ENCODE data around the gene C1S. TPM values are rescaled to one million over a fixed set of nuclear protein-coding genes. Genes with fewer than 3 reads are reported as not detected.
A peak's percentile ranks its signal among the peaks of the same experiment; 100 is the strongest.

Gene C1S
- total RNA-seq (2011; cell fraction: chromatin; rRNA removed; ENCODE audit: low replicate concordance) = 3.2 and 4.9 TPM in 2 replicates
- 1.8 and 2.7 TPM in 2 replicates for total RNA-seq (2011; cell fraction: nucleolus; rRNA removed)
- total RNA-seq (2011; cell fraction: nucleoplasm; rRNA removed) = 1.8 and 2.6 TPM in 2 replicates
- total RNA-seq (2014; rRNA removed) (0.04 and 0.27 TPM in 2 replicates), total RNA-seq (2014; rRNA removed; fragmentation: Illumina TruSeq; extraction: Trizol) (0.29 and 0.35 TPM in 2 replicates), total RNA-seq (2015; rRNA removed; fragmentation: Illumina TruSeq; extraction: Trizol) (0.08 and 0.25 TPM in 2 replicates), total RNA-seq (2021) (0.84 and 1.2 TPM in 2 replicates), polyA plus RNA-seq (2011; rRNA removed) (0.39 and 0.95 TPM in 2 replicates), polyA plus RNA-seq (2014; fragmentation: Illumina TruSeq; extraction: Trizol) (0.45 and 0.46 TPM in 2 replicates), polyA plus RNA-seq (2014; fragmentation: Nextera tagmentation; extraction: Ambion mirVana) (under 1 TPM; 0.08 to 0.11 TPM), polyA plus RNA-seq (2014; rRNA removed) (0.12 and 0.26 TPM in 2 replicates), polyA minus RNA-seq (2011; rRNA and poly(A)+ RNA removed) (0.28 and 0.87 TPM in 2 replicates), Bru-seq, nascent RNA (percentile 39 among the genes with signal in this experiment), BruChase-seq, experiment 1, labeled RNA remaining after a 2-hour chase (percentile 45 among the genes with signal in this experiment), BruChase-seq, experiment 2, labeled RNA remaining after a 6-hour chase (percentile 52 among the genes with signal in this experiment)
- polyA plus RNA-seq (2011; cell fraction: cytosol; rRNA removed) = 0.09 and 0.18 TPM in 2 replicates
- 2.1 and 3.7 TPM in 2 replicates for polyA plus RNA-seq (2011; cell fraction: nucleus; rRNA removed)
- 0.26 and 0.48 TPM in 2 replicates for polyA plus RNA-seq (2012)
- polyA minus RNA-seq (2011; cell fraction: cytosol; rRNA and poly(A)+ RNA removed) = not detected in 2 replicates
- polyA minus RNA-seq (2011; cell fraction: nucleus; rRNA and poly(A)+ RNA removed) = 1.2 and 1.8 TPM in 2 replicates
- long read RNA-seq, experiment 1, partial matches to known transcripts = 1 of 11 reads
- long read RNA-seq, experiment 1, other reads (novel, unspliced or antisense) = 10 of 11 reads
- long read RNA-seq, experiment 2 = 0 reads
- long read RNA-seq, experiment 3 = 0 reads

GRCh38 chr12:7060353-7060954 is at the start of gene C1S:
TSS of gene C1S (plus strand) at chr12:7060718. CDS start at chr12:7061913, 1,195 bp downstream.
- POLR2A ChIA-PET = interaction anchor here (0.8 kb wide), 1 partner anchor 9 kb away, joined by 3 read pairs; no protein-coding TSS in a partner anchor
- H3K79me2 ChIP-seq (ENCODE audit: control insufficient read depth, insufficient read depth, low read length) = no peaks in the 10 kb centered on the region
- intact Hi-C loops (cut with micrococcal nuclease) = loop anchor here (1.0 to 2.0 kb wide), 3 partner anchors 32 to 128 kb away; partner anchors contain the start of gene C1R
- DNase-seq (ENCODE audit: extremely low read depth in 1 of 4, low spot score in 3 of 4) (peak; percentile 29 to 59 (median 43)), ATAC-seq (peak; percentile 88), FAIRE-seq (peak; percentile 77)
- no peak within 1 kb of the TSS for H3K27ac ChIP-seq (ENCODE audit: extremely low read depth, low read depth, low read length)
- H3K27me3 ChIP-seq (ENCODE audit: control insufficient read depth in 2 of 2, insufficient read depth in 2 of 2, low read length in 2 of 2) = no peaks in the 10 kb centered on the region
- no peaks in the 10 kb centered on the region for H4K20me1 ChIP-seq (replicated peaks; ENCODE audit: control insufficient read depth, insufficient read depth, low read length)
- H3K4me3 ChIP-seq = no peak within 1 kb of the TSS
- no peak within 1 kb of the TSS; the same call in 1 of the 2 replicates for H3K4me2 ChIP-seq (ENCODE audit: insufficient read depth, low read length)
- H2AFZ ChIP-seq (ENCODE audit: low read depth, low read length) = peak within 1 kb of the TSS; percentile 42; the same call in 1 of the 2 replicates
- H3K36me3 ChIP-seq (ENCODE audit: control insufficient read depth, insufficient read depth, low read length) = no peaks in the 10 kb centered on the region
- CTCF ChIA-PET (ENCODE audit: low intra/inter-chr PET ratio) = interaction anchor here (0.6 to 2.1 kb wide), 8 partner anchors 32 to 127 kb away, joined by 3 to 25 read pairs (median 4); partner anchors contain the start of genes C1R and C1RL
- H3K9me3 ChIP-seq (replicated peaks; ENCODE audit: control insufficient read depth, insufficient read depth, low read depth, low read length) = no peaks in the 10 kb centered on the region
- H3K9me1 ChIP-seq (ENCODE audit: control insufficient read depth, insufficient read depth, low read length) = no peaks in the 10 kb centered on the region
- H3K9ac ChIP-seq (ENCODE audit: insufficient read depth in 1 of 2, low read depth in 2 of 2, low read length in 2 of 2) = peak within 1 kb of the TSS in 1 of 2 experiments; percentile 18; a peak in 1 of 4 replicates
- peaks cover 11 to 18% of the 10 kb centered on the region in 2 experiments; a peak in 3 of 5 replicates for H3K4me1 ChIP-seq (replicated peaks in 1 of 2; ENCODE audit: control insufficient read depth in 2 of 2, insufficient read depth in 2 of 2, low read length in 2 of 2)
- no TSS peak for BruUV-seq (replicated peaks)
- in situ Hi-C loops (cut with MboI) = no loop called here
- WGBS (ENCODE audit: insufficient coverage, low coverage, missing lambda C conversion rate) = 19% methylated on average over 8 of the region's 10 CpGs
- TF ChIP-seq MAFG (tag; conservative IDR thresholded peaks at IDR 0.05) = peak; percentile 90
- TF ChIP-seq MAFF (IDR thresholded peaks at IDR 0.05; ENCODE audit: low read length) = peak; percentile 69
- TF ChIP-seq REST (IDR thresholded peaks at IDR 0.05; ENCODE audit: borderline replicate concordance) = peak; percentile 80
- no peak for TF ChIP-seq REST (CRISPR knock-in tag; IDR thresholded peaks at IDR 0.05; ENCODE audit: low read depth)
- TF ChIP-seq CTBP1 (IDR thresholded peaks at IDR 0.05; ENCODE audit: borderline replicate concordance) = 0 out of 2 replicates have a peak, but pooled peaks have one; percentile 26
- TF ChIP-seq ARID2 (IDR thresholded peaks at IDR 0.05) = 0 out of 2 replicates have a peak, but pooled peaks have one; percentile 67
- TF ChIP-seq BCL6 (CRISPR knock-in tag; IDR thresholded peaks at IDR 0.05) = no peak
- peak; percentile 68 for TF ChIP-seq MAFK (IDR thresholded peaks at IDR 0.05; ENCODE audit: low read length)
- peak; percentile 93 for TF ChIP-seq NFE2 (IDR thresholded peaks at IDR 0.05; ENCODE audit: low read depth)
- TF ChIP-seq MEIS2 (IDR thresholded peaks at IDR 0.05; ENCODE audit: partially characterized antibody) = no peak
- peak; percentile 53; the same call in 1 of the 2 replicates for TF ChIP-seq SMC3 (conservative IDR thresholded peaks at IDR 0.05; ENCODE audit: insufficient read depth, low read depth, low read length)

All from K562 (cell line).